A549 (cell line): ENCODE measurements around the gene FAM9C.

ENCODE experiments used
- POLR2A ChIP-seq: IDR thresholded peaks from 2 replicates; pipeline ENCODE4 v1.6.1; 2012; ENCODE audit warnings: mild to moderate bottlenecking, low read length
- RAD21 ChIP-seq, 2 experiments: fragments of >200 bp in 1 of 2; sonication (Bioruptor Twin) in 1 of 2; formaldehyde crosslinking in 1 of 2; IDR thresholded peaks in 1 of 2; conservative IDR thresholded peaks in 1 of 2; 2 replicates in 1 of 2; 3 replicates in 1 of 2; pipeline ENCODE4 v1.6.1; 2012 to 2018; ENCODE audit warnings: inconsistent platforms in 1 of 2
- RFX5 ChIP-seq: fragments of 450-650 bp; IDR thresholded peaks from 2 replicates; pipeline ENCODE4 v1.7.1; 2014; ENCODE audit warnings: antibody characterized with exemption, mild to moderate bottlenecking, moderate library complexity
- TF ChIP-seq, protein P1 (sequence below): fragments of >200 bp; sonication (Bioruptor Twin); formaldehyde crosslinking; IDR thresholded peaks from 3 replicates; pipeline ENCODE4 v1.5.1; 2016
- TF ChIP-seq, protein P2 (sequence below): IDR thresholded peaks from 2 replicates; pipeline ENCODE4 v1.6.1; 2012; ENCODE audit warnings: low read depth, borderline replicate concordance

- TF ChIP-seq, protein P1, sequence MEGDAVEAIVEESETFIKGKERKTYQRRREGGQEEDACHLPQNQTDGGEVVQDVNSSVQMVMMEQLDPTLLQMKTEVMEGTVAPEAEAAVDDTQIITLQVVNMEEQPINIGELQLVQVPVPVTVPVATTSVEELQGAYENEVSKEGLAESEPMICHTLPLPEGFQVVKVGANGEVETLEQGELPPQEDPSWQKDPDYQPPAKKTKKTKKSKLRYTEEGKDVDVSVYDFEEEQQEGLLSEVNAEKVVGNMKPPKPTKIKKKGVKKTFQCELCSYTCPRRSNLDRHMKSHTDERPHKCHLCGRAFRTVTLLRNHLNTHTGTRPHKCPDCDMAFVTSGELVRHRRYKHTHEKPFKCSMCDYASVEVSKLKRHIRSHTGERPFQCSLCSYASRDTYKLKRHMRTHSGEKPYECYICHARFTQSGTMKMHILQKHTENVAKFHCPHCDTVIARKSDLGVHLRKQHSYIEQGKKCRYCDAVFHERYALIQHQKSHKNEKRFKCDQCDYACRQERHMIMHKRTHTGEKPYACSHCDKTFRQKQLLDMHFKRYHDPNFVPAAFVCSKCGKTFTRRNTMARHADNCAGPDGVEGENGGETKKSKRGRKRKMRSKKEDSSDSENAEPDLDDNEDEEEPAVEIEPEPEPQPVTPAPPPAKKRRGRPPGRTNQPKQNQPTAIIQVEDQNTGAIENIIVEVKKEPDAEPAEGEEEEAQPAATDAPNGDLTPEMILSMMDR = no peak
- TF ChIP-seq POLR2A (no peak), RFX5 (no peak), RAD21 (conservative IDR thresholded peaks at IDR 0.05 in 1 of 2, IDR thresholded peaks at IDR 0.05 in 1 of 2) (no peak)
- TF ChIP-seq, protein P2, sequence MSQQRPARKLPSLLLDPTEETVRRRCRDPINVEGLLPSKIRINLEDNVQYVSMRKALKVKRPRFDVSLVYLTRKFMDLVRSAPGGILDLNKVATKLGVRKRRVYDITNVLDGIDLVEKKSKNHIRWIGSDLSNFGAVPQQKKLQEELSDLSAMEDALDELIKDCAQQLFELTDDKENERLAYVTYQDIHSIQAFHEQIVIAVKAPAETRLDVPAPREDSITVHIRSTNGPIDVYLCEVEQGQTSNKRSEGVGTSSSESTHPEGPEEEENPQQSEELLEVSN = no peak
These were observed 43.7 kb upstream of the FAM9C start for GRCh38 chrX:13088156-13088487.
